HG03469 (cell line): ENCODE results near the gene GK2.

Experiments used
- ATAC-seq: cut with Tn5 transposase; IDR thresholded peaks from one replicate; pipeline ENCODE4 v1.9.1; 2021; ENCODE audit warnings: mild to moderate bottlenecking, moderate library complexity, moderate number of reproducible peaks; ENCODE audit not compliant: unreplicated experiment

The GK2 gene

GRCh38 chr4:79390890-79391289 lies 17.1 kb downstream of the GK2 start:
- no peak for ATAC-seq

DNA sequence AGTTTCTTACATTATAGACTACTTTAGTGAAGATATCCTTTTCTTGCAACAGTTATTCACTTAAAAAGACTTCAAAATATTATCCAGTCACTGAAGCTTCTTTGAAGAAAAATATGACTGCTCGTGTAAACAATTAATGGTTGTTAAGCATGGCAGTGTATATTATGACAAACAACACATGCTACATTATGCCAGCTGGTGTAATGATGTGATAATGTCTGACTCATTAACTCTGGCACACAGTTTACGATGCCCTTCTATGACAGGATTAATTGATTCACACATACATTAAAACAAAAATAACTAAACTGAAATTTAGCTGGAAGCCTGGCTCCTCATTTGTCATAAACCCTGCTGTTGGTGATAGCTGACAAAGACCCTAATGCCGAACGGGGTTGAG lies 22.4 kb downstream of the GK2 start:
- ATAC-seq, result no peak

- ATAC-seq, result no peak
Measured at GRCh38 chr4:79381161-79381560, 26.9 kb downstream of the GK2 start.

GRCh38 chr4:79370026-79370425 lies 38.0 kb downstream of the GK2 start:
- ATAC-seq, result no peak

- ATAC-seq, result no peak
Measured at GRCh38 chr4:79367096-79367495, 40.9 kb downstream of the GK2 start.

- no peak for ATAC-seq
Measured at GRCh38 chr4:79366422-79366821, 41.6 kb downstream of the GK2 start.

- ATAC-seq, result no peak
Measured at GRCh38 chr4:79364061-79364460, 44.0 kb downstream of the GK2 start.

DNA sequence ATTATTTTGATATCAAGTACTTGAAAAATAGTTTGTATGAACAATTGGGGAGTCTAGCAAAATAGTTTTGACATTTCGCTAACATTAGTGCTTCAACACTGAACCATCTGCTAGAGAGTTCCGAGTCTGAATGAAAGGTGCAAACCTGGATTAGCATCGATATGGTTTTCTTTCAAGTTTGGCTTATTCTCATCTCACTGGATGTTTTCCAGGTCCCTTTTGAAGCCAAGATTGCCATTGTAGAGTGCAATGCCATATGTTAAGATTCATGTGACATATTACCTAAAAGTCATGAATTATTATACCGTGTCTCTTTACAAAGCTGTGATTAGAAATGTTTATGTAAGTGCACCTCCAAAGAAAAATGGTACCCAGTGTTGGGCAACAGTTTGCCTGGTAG lies 45.4 kb downstream of the GK2 start:
- ATAC-seq, result no peak

GRCh38 chr4:79360006-79360405 lies 48.0 kb downstream of the GK2 start:
- ATAC-seq, result no peak

DNA sequence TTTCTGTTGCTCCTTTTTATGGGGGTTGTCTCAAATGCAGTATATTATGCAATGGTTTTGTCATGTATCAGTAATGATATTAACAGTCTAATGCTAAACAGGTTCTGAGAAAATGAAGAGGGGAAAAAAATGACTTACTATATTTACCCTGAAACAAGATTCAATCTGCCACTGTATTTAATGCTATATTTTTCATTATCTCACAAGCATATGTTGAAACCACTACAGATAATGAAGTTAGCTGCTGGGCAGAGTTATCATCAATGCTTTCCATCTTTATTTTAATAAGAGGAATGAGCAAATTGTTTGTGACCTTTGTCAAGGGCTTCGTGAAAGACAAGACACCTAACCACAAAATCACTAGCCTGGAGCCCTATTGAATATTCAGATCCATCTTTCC lies 49.6 kb downstream of the GK2 start:
- ATAC-seq, result no peak

- no peak for ATAC-seq
Measured at GRCh38 chr4:79357365-79357764, 50.7 kb downstream of the GK2 start.
